WI38 (cell line): ENCODE results near the gene ZMYND15.
"Not testable (repeated sequence)": the region's sequence is repeated elsewhere in the genome, so short reads cannot be mapped to it uniquely, and the experiment has no call there.

ENCODE experiments used
- H3K4me3 ChIP-seq: 2 replicates; pipeline ENCODE4 v1.5.1; 2011; ENCODE audit warnings: low read depth, mild to moderate bottlenecking, control low read depth, low read length
- TF ChIP-seq, protein P1 (sequence below): IDR thresholded peaks from 2 replicates; pipeline ENCODE4 v1.5.1; 2012; ENCODE audit warnings: low read depth, mild to moderate bottlenecking, control low read depth, low read length

The ZMYND15 gene, protein sequence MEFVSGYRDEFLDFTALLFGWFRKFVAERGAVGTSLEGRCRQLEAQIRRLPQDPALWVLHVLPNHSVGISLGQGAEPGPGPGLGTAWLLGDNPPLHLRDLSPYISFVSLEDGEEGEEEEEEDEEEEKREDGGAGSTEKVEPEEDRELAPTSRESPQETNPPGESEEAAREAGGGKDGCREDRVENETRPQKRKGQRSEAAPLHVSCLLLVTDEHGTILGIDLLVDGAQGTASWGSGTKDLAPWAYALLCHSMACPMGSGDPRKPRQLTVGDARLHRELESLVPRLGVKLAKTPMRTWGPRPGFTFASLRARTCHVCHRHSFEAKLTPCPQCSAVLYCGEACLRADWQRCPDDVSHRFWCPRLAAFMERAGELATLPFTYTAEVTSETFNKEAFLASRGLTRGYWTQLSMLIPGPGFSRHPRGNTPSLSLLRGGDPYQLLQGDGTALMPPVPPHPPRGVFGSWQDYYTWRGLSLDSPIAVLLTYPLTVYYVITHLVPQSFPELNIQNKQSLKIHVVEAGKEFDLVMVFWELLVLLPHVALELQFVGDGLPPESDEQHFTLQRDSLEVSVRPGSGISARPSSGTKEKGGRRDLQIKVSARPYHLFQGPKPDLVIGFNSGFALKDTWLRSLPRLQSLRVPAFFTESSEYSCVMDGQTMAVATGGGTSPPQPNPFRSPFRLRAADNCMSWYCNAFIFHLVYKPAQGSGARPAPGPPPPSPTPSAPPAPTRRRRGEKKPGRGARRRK

DNA sequence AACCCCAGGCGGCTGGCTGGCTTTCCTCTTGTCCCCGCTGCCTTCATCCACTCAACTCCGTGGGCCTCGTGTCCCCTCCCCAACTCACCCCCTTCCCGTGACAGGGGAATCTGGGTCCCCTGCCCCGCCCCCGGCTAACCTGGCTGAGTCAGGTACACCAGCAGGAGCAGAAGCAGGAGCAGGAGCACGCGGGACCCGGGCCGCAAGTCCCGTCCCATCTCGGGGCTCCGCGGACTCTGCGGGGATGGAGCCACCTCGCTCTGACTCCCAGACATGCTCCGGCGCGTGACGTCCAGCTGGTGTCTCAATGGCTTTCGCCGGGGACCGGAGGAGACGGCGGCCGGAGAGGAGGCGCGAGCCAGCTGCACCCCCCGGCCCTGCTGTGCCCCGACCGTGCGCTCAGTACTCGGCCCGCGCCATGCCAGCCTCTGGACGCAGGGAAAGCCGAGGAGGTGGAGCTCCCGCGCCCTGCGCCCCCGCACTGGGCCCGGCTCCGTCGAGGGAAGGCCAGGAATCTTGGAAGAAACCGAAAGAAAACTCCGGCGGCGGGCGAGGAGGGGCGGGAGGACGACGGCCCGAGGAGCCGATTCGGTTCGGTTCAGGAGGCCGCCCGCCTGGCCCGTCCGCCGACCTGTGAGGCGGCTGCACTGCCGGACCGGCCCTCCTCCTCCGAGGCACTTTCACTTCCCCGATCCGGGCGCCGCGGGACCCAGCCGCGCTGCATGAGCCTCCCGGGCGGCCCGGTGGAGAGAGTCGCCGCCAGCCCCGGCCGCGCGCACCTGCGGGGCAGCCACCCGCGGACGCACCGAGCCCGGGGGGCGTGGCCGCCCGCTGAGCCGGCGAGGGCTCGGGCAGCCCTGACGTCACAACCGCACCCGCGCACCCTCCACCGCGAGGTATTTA is at the start of gene ZMYND15, which contains the start of gene CXCL16:
ZMYND15 (plus strand) TSS at position 712 of the 903 bp plus-strand sequence. CDS start 716 bp downstream, outside the sequence.
CXCL16 (minus strand) TSS at position 807 of the 903 bp plus-strand sequence; CDS start at position 218, 589 bp downstream.
- peak within 1 kb of the TSS; percentile 71 for H3K4me3 ChIP-seq
- TF ChIP-seq, protein P1, sequence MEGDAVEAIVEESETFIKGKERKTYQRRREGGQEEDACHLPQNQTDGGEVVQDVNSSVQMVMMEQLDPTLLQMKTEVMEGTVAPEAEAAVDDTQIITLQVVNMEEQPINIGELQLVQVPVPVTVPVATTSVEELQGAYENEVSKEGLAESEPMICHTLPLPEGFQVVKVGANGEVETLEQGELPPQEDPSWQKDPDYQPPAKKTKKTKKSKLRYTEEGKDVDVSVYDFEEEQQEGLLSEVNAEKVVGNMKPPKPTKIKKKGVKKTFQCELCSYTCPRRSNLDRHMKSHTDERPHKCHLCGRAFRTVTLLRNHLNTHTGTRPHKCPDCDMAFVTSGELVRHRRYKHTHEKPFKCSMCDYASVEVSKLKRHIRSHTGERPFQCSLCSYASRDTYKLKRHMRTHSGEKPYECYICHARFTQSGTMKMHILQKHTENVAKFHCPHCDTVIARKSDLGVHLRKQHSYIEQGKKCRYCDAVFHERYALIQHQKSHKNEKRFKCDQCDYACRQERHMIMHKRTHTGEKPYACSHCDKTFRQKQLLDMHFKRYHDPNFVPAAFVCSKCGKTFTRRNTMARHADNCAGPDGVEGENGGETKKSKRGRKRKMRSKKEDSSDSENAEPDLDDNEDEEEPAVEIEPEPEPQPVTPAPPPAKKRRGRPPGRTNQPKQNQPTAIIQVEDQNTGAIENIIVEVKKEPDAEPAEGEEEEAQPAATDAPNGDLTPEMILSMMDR: no peak

DNA sequence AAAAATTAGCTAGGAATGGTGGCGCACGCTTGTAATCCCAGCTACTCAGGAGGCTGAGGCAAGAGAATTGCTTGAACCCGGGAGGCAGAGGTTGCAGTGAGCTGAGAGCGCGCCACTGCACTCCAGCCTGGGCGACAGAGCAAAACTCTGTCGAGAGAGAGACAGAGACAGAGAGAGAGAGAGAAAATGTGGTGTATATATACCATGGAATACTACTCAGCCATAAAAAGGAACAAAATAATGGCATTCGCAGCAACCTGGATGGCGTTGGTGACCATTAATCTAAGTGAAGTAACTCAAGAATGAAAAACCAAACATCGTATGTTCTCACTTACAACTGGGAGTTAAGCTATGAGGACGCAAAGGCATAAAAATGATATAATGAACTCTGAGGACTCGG is 49.8 kb upstream of the ZMYND15 start:
- not testable (repeated sequence) for H3K4me3 ChIP-seq

DNA sequence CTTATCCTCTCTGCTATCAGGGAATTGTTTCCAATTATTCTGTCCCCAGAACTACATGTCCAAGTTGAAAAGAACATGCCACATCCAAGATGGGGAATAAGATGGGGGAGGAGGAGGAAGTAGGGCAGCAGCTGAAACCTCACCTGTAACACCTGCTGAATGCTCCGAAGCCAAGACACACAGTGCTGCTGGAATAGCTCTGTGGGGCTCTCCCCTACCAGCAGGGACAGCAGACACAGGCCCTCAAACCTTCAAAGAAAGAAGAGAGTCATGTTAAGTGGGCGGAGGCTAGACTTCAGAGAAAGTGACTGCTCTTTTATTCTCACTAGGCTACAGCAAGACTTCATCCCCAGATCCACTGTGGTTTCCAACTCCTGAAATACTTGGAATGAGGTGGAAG is 48.9 kb upstream of the ZMYND15 start:
- TF ChIP-seq, protein P1: no peak
- no peak overlapping the region for H3K4me3 ChIP-seq

DNA sequence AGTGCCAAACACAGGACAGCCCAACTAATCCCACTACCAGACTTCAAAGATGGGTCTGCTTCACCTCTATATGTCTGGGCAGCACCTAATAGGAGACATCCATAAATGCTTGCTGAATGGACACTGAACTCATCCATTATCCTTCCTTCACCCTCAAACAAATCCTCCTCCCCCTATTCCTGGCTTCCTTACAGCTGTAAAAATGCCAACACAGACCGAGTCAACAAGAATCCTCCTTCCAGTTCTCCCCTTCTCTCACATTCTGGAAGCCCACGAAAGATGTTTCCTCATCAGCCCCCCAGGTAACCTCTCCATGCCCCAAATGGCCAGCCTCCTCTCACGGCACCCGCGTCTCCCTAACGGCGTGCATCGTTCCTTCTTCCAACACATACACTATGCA is 47.9 kb upstream of the ZMYND15 start:
- TF ChIP-seq, protein P1: no peak
- H3K4me3 ChIP-seq: no peak overlapping the region

DNA sequence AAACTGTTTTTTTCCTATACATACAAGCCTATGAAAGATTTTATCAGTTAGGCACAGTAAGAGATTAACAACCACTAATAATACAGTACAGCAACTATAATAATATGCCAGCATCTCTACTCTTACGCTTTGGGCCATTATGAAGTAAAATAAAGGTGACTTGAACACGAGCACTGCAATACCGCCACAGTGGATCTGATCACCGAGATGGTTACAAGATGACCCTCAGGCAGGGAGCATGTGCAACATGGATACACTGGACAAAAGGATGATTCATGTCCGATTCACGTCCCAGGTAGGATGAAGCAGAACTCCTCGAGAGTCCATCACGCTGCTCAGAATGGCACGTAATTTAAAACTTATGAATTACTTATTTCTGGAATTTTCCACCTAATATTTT is 46.2 kb upstream of the ZMYND15 start:
- H3K4me3 ChIP-seq: no peak overlapping the region
- TF ChIP-seq, protein P1: no peak

DNA sequence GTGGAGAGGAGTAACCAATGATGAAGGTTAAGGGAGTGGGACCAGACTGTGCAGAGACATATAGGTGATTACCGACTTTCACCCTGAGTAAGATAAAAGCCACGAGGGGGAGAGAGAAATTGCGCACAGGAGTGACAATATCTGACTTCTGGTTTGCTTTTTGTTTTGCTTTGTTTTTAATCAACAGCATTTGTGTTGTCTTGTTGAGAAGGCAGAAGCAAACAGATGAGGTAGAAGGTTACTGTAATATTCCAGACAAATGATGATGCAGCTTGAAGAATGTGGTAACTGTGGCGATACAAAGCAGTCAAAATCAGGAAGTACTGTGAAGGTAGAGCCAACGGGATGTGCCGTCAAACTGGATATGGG is 43.2 kb upstream of the ZMYND15 start:
- TF ChIP-seq, protein P1: no peak

DNA sequence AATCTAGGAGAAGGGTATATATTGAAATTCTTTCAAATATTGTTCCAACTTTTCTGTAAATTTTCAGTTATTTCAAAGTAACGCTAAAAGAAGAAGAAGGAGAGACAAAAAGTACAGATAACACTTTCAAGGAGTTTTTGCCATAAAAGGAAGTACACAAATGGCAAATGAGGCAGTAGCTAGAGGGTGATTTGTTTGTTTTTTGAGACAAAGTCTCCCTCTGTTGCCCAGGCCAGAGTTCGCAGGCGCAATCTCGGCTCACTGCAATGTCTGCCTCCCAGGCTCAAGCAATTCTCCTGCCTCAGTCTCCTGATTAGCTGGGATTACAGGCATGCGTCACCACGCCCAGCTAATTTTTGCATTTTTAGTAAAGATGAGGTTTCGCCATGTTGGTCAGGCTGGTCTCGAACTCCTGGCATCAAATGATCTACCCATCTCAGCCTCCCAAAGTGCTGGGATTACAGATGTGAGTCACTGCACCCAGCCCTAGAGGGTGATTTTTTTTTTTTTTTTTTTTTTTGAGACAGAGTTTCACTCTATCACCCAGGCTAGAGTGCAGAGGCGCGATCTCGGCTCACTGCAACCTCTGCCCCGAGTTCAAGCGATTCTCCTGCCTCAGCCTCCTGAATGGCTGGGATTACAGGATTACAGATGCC is 40.1 kb upstream of the ZMYND15 start:
- not testable (repeated sequence) for H3K4me3 ChIP-seq

More for the DNA sequence above, 43.2 kb upstream of the ZMYND15 start:
- H3K4me3 ChIP-seq: no peak overlapping the region
